Measurements from ENCODE around the gene PFDN1. TPM values are rescaled to one million over a fixed set of nuclear protein-coding genes. Genes with fewer than 3 reads are reported as not detected.

The PFDN1 gene
- total and polyA plus RNA-seq, 10 donors, result 38.0 to 82.1 (median 61.6) TPM

GRCh38 chr5:140208065-140208464 is 94.8 kb downstream of the PFDN1 start:
- intact Hi-C loops (cut with DNase I; ENCODE audit: low total_unique reads), result no loop called here
- Histone ChIP-seq H3K27ac (peak overlapping the region in 1 of 8 donors; percentile 3), H3K4me3 (no peak overlapping the region), H3K36me3 (peaks cover 0 to 7% (median 0%) of the 10 kb centered on the region in 6 donors), H3K27me3 (replicated peaks in 1 of 7) (no peaks in the 10 kb centered on the region), H3K4me1 (peaks cover 0 to 39% (median 10%) of the 10 kb centered on the region in 6 donors), H3K9me3 (no peaks in the 10 kb centered on the region)
- DNase-seq, result no peak
- TF ChIP-seq POLR2AphosphoS5 (IDR thresholded peaks at IDR 0.05) (no peak), POLR2A (IDR thresholded peaks at IDR 0.05) (no peak), CTCF (IDR thresholded peaks at IDR 0.05 in 8 of 11, conservative IDR thresholded peaks at IDR 0.05 in 3 of 11) (no peak)

GRCh38 chr5:140207250-140207964 is 95.5 kb downstream of the PFDN1 start:
- Histone ChIP-seq H3K4me1 (peaks cover 0 to 39% (median 10%) of the 10 kb centered on the region in 6 donors), H3K27ac (peak overlapping the region in 2 of 8 donors; percentile 3 to 4), H3K9me3 (no peaks in the 10 kb centered on the region), H3K4me3 (no peak overlapping the region), H3K36me3 (peaks cover 0 to 7% (median 0%) of the 10 kb centered on the region in 6 donors), H3K27me3 (replicated peaks in 1 of 7) (no peaks in the 10 kb centered on the region)
- no peak for DNase-seq
- intact Hi-C loops (cut with DNase I; ENCODE audit: low total_unique reads), result no loop called here
- WGBS, 5 donors, result 46 to 74% (median 57%) methylated on average over 2 of the region's 2 CpGs
- TF ChIP-seq POLR2AphosphoS5 (IDR thresholded peaks at IDR 0.05), result no peak
- TF ChIP-seq POLR2A (IDR thresholded peaks at IDR 0.05), result no peak
- no peak for TF ChIP-seq CTCF (IDR thresholded peaks at IDR 0.05 in 8 of 11, conservative IDR thresholded peaks at IDR 0.05 in 3 of 11)

GRCh38 chr5:140205952-140206351 is 96.9 kb downstream of the PFDN1 start:
- Histone ChIP-seq H3K27ac (no peak overlapping the region), H3K36me3 (peaks cover 0 to 7% (median 0%) of the 10 kb centered on the region in 6 donors), H3K4me1 (peaks cover 0 to 48% (median 10%) of the 10 kb centered on the region in 6 donors), H3K27me3 (replicated peaks in 1 of 7) (no peaks in the 10 kb centered on the region), H3K4me3 (no peak overlapping the region), H3K9me3 (no peaks in the 10 kb centered on the region)
- TF ChIP-seq POLR2A (IDR thresholded peaks at IDR 0.05), result no peak
- no peak for TF ChIP-seq CTCF (IDR thresholded peaks at IDR 0.05 in 8 of 11, conservative IDR thresholded peaks at IDR 0.05 in 3 of 11)
- WGBS, 5 donors, result 88 to 97% (median 93%) methylated on average over 4 of the region's 4 CpGs
- intact Hi-C loops (cut with DNase I; ENCODE audit: low total_unique reads), result no loop called here
- DNase-seq, result no peak

- intact Hi-C loops (cut with DNase I; ENCODE audit: low total_unique reads), result no loop called here
Observed at GRCh38 chr5:140205216-140205615, 97.7 kb downstream of the PFDN1 start.

More at GRCh38 chr5:140205216-140205615, 97.7 kb downstream of the PFDN1 start:
- Histone ChIP-seq H3K4me3 (no peak overlapping the region), H3K36me3 (peaks cover 0 to 2% (median 0%) of the 10 kb centered on the region in 6 donors), H3K9me3 (no peaks in the 10 kb centered on the region), H3K4me1 (peaks cover 0 to 53% (median 10%) of the 10 kb centered on the region in 6 donors), H3K27ac (no peak overlapping the region), H3K27me3 (replicated peaks in 1 of 7) (no peaks in the 10 kb centered on the region)
- WGBS, 5 donors, result 19 to 44% (median 34%) methylated on average over 2 of the region's 2 CpGs
- DNase-seq, result no peak
- TF ChIP-seq POLR2A (IDR thresholded peaks at IDR 0.05) (no peak), POLR2AphosphoS5 (IDR thresholded peaks at IDR 0.05) (no peak), CTCF (IDR thresholded peaks at IDR 0.05 in 8 of 11, conservative IDR thresholded peaks at IDR 0.05 in 3 of 11) (no peak)

Data from spleen (tissue), 11 donors.